Smooth muscle cell (in vitro differentiated cells): Measurements from ENCODE around the gene FRY. TPM values are rescaled to one million over a fixed set of nuclear protein-coding genes. Genes with fewer than 3 reads are reported as not detected.

Experiments
- DNase-seq: peaks from one replicate; lab custom pipeline; 2025; ENCODE audit not compliant: unreplicated experiment; lab: John Stamatoyannopoulos, UW
- H2AFZ ChIP-seq: fragments of 200-600 bp; sonication (generic); 2 replicates; pipeline ENCODE4 v1.6.0; 2016; ENCODE audit warnings: antibody characterized with exemption, low read depth, mild to moderate bottlenecking
- H3F3A ChIP-seq: fragments of 200-600 bp; sonication (generic); 2 replicates; pipeline ENCODE4 v1.6.0; 2017; ENCODE audit warnings: antibody characterized with exemption, low read depth
- H3K27ac ChIP-seq: fragments of 200-600 bp; sonication (generic); 2 replicates; pipeline ENCODE4 v1.5.1; 2016; ENCODE audit warnings: low read depth, mild to moderate bottlenecking
- H3K27me3 ChIP-seq: fragments of 200-600 bp; sonication (generic); 2 replicates; pipeline ENCODE4 v1.6.1; 2016; ENCODE audit warnings: low read depth, mild to moderate bottlenecking
- H3K36me3 ChIP-seq: fragments of 200-600 bp; sonication (generic); 2 replicates; pipeline ENCODE4 v1.5.1; 2016; ENCODE audit warnings: low read depth
- H3K4me1 ChIP-seq: fragments of 200-600 bp; sonication (generic); 2 replicates; pipeline ENCODE4 v1.5.1; 2016; ENCODE audit warnings: low read depth
- H3K4me2 ChIP-seq: fragments of 200-600 bp; sonication (generic); 2 replicates; pipeline ENCODE4 v1.6.0; 2016; ENCODE audit warnings: mild to moderate bottlenecking
- H3K4me3 ChIP-seq: fragments of 200-600 bp; sonication (generic); 2 replicates; pipeline ENCODE4 v1.5.1; 2016; ENCODE audit warnings: mild to moderate bottlenecking
- H3K79me2 ChIP-seq: fragments of 200-600 bp; sonication (generic); 2 replicates; pipeline ENCODE4 v1.6.0; 2016; ENCODE audit warnings: low read depth, mild to moderate bottlenecking
- H3K9ac ChIP-seq: fragments of 200-600 bp; sonication (generic); 2 replicates; pipeline ENCODE4 v1.6.0; 2016; ENCODE audit warnings: low read depth
- H3K9me3 ChIP-seq: fragments of 200-600 bp; sonication (generic); replicated peaks from 2 replicates; pipeline ENCODE4 v1.5.1; 2016; ENCODE audit warnings: low read depth
- H4K20me1 ChIP-seq: fragments of 200-600 bp; sonication (generic); 2 replicates; pipeline ENCODE4 v1.6.0; 2016; ENCODE audit warnings: low read depth
- WGBS: methylation state at CpG from one replicate; pipeline ENCODE4 v1.1.7; 2016; ENCODE audit warnings: low lambda C conversion rate; 5-methylcytosine and 5-hydroxymethylcytosine counted together
- polyA plus RNA-seq: library from polyadenylated mRNA; unstranded; fragments of >200 nt; fragmentation: Nextera tagmentation; extraction: Ambion mirVana; gene quantifications from 2 replicates; pipeline ENCODE4 v1.2.1, GENCODE V29; 2016
- total RNA-seq: library from RNA; depleted of rRNA; stranded (reverse); fragments of >200 nt; gene quantifications from 2 replicates; pipeline ENCODE4 v1.2.3, GENCODE V29; 2014
- TF ChIP-seq, protein P1 (sequence below): fragments of 200-600 bp; sonication (generic); IDR thresholded peaks from 2 replicates; pipeline ENCODE4 v1.5.1; 2017; ENCODE audit warnings: borderline replicate concordance, mild to moderate bottlenecking, antibody characterized with exemption; ENCODE audit not compliant: insufficient read depth, poor library complexity, severe bottlenecking

FRY gene
- total and polyA plus RNA-seq, 2 experiments from 2014 or later: 1.1 to 3.2 TPM

GRCh38 chr13:32253911-32254399 lies 222.4 kb downstream of the FRY start:
- Histone ChIP-seq H3K36me3 (no peaks in the 10 kb centered on the region), H3K27me3 (no peaks in the 10 kb centered on the region), H3K4me3 (no peak overlapping the region), H3K79me2 (no peaks in the 10 kb centered on the region), H3K4me2 (no peak overlapping the region), H3K9ac (no peak overlapping the region), H3K4me1 (no peaks in the 10 kb centered on the region), H2AFZ (no peak overlapping the region), H3F3A (no peaks in the 10 kb centered on the region), H3K27ac (no peak overlapping the region), H3K9me3 (no peaks in the 10 kb centered on the region), H4K20me1 (no peaks in the 10 kb centered on the region)
- 91% methylated on average over 14 of the region's 14 CpGs for WGBS
- TF ChIP-seq, protein P1, sequence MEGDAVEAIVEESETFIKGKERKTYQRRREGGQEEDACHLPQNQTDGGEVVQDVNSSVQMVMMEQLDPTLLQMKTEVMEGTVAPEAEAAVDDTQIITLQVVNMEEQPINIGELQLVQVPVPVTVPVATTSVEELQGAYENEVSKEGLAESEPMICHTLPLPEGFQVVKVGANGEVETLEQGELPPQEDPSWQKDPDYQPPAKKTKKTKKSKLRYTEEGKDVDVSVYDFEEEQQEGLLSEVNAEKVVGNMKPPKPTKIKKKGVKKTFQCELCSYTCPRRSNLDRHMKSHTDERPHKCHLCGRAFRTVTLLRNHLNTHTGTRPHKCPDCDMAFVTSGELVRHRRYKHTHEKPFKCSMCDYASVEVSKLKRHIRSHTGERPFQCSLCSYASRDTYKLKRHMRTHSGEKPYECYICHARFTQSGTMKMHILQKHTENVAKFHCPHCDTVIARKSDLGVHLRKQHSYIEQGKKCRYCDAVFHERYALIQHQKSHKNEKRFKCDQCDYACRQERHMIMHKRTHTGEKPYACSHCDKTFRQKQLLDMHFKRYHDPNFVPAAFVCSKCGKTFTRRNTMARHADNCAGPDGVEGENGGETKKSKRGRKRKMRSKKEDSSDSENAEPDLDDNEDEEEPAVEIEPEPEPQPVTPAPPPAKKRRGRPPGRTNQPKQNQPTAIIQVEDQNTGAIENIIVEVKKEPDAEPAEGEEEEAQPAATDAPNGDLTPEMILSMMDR: no peak
- no peak for DNase-seq

DNA sequence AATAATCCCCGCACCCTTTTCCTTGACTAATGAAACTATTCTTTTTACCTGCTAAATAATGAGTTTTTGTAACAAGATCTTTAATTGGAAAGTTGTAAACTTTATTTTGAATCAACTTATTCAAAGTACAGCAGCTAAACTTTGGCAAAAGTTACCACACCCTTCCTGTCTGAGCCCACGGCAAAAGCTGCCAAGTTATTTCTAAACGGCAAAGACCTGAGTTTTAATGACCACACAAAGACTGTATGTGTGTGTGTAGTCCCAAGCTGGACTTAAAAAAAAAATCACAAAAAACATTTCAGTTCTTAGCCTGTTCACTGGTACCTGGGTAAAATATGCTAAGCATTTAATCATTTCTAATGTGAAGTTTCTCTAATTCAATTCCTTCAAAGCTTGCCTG lies 222.8 kb downstream of the FRY start:
- no peak overlapping the region for H3K4me3 ChIP-seq
- H3F3A ChIP-seq: no peaks in the 10 kb centered on the region
- H2AFZ ChIP-seq: no peak overlapping the region
- DNase-seq: no peak
- H3K9ac ChIP-seq: no peak overlapping the region
- no peak overlapping the region for H3K4me2 ChIP-seq
- WGBS: 90% methylated on average over 3 of the region's 3 CpGs
- no peaks in the 10 kb centered on the region for H3K36me3 ChIP-seq
- H3K27ac ChIP-seq: no peak overlapping the region
- no peaks in the 10 kb centered on the region for H3K27me3 ChIP-seq
- no peaks in the 10 kb centered on the region for H3K9me3 ChIP-seq
- TF ChIP-seq, protein P1: no peak
- no peaks in the 10 kb centered on the region for H3K79me2 ChIP-seq
- H3K4me1 ChIP-seq: no peaks in the 10 kb centered on the region
- no peaks in the 10 kb centered on the region for H4K20me1 ChIP-seq

DNA sequence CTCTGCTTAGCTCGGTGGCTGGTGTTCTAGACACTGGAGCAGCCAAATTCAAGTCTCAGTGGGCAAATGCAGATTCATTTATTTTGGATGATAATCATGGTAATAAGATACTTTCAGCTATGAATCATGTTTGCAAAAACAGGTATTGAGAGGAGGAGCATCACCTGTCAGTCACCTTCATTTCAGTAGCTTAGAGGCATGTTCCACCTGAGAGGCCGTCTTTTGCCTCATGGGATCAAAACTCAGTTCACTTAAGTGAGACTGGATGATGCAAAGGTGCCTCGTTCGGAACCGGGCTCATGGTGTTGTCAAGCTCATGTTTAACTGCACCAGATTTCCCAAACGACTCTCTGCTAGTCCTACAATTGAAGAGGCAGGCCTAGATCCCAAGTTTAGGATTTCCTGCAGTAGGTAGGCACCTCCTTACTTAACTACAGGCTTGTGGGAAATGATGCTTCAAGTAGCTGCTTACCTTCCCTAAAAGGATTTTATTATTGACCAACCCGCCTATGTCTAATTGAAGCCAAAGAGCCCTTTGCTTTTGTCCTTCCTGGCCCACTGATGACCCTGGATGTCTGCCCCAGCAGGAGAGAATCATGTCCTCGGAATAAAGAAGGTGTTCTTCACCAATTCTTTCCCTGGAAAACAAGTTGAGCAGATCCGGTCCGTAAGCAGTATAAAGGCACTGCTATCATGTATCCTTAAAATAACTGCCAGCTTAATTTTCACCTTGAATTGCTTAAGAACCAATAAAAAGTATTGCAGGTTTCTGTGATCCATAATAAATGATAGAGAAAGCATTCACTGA lies 223.5 kb downstream of the FRY start:
- Histone ChIP-seq H3K9me3 (no peaks in the 10 kb centered on the region), H2AFZ (no peak overlapping the region), H3K36me3 (no peaks in the 10 kb centered on the region), H3K4me3 (no peak overlapping the region), H3K27me3 (no peaks in the 10 kb centered on the region), H3K4me1 (no peaks in the 10 kb centered on the region), H3K4me2 (no peak overlapping the region), H3K79me2 (no peaks in the 10 kb centered on the region), H3F3A (no peaks in the 10 kb centered on the region), H4K20me1 (no peaks in the 10 kb centered on the region), H3K27ac (no peak overlapping the region), H3K9ac (no peak overlapping the region)
- no peak for DNase-seq
- TF ChIP-seq, protein P1: no peak
- WGBS: 93% methylated on average over 10 of the region's 10 CpGs

GRCh38 chr13:32255724-32256109 lies 224.1 kb downstream of the FRY start:
- no peaks in the 10 kb centered on the region for H3K9me3 ChIP-seq
- no peak overlapping the region for H2AFZ ChIP-seq
- no peaks in the 10 kb centered on the region for H3K36me3 ChIP-seq
- H3F3A ChIP-seq: no peaks in the 10 kb centered on the region
- H3K4me2 ChIP-seq: no peak overlapping the region
- H3K4me3 ChIP-seq: no peak overlapping the region
- no peak for DNase-seq
- 80% methylated on average over 6 of the region's 6 CpGs for WGBS
- H3K79me2 ChIP-seq: no peaks in the 10 kb centered on the region
- TF ChIP-seq, protein P1: no peak
- no peaks in the 10 kb centered on the region for H3K27me3 ChIP-seq
- no peak overlapping the region for H3K27ac ChIP-seq
- H3K4me1 ChIP-seq: no peaks in the 10 kb centered on the region
- no peaks in the 10 kb centered on the region for H4K20me1 ChIP-seq
- H3K9ac ChIP-seq: no peak overlapping the region
